AG09309 (cell line): ENCODE measurements around the gene MEP1B.
"Not testable (repeated sequence)": the region's sequence is repeated elsewhere in the genome, so short reads cannot be mapped to it uniquely, and the experiment has no call there.

ENCODE experiments used
- DNase-seq: peaks from one replicate; pipeline ENCODE4 v3.0.0-alpha.2; 2010; ENCODE audit warnings: low read depth
- H3K4me3 ChIP-seq: 2 replicates; pipeline ENCODE4 v1.5.1; 2011; ENCODE audit warnings: mild to moderate bottlenecking, low read depth, low read length, moderate library complexity; ENCODE audit not compliant: control insufficient read depth
- TF ChIP-seq, protein P1 (sequence below): IDR thresholded peaks from 2 replicates; pipeline ENCODE4 v1.5.1; 2011; ENCODE audit warnings: mild to moderate bottlenecking, low read depth, low read length, inconsistent platforms; ENCODE audit not compliant: insufficient read depth, control insufficient read depth; ENCODE audit errors: missing control alignments

The MEP1B gene

DNA sequence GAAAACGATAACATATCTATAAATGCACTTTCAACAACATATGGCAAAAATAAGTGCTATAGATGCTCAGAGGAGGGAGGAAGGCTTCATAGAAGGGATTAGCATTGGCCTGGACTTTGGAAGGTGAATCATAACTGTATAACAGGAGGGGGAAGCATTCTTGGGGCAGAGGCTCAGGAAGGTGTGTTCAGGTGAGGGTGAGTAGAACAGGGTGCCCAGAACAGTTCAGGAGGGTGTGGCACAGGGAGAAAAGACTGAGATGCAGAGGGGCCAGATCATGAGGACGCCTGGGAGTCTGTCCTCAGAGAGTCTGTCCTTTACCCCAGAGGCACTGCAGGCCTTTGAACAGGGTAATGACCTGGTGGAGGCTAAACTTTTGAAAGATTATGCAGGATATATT lies 29.3 kb upstream of the MEP1B start:
- DNase-seq = no peak
- no peak overlapping the region for H3K4me3 ChIP-seq
- TF ChIP-seq, protein P1, sequence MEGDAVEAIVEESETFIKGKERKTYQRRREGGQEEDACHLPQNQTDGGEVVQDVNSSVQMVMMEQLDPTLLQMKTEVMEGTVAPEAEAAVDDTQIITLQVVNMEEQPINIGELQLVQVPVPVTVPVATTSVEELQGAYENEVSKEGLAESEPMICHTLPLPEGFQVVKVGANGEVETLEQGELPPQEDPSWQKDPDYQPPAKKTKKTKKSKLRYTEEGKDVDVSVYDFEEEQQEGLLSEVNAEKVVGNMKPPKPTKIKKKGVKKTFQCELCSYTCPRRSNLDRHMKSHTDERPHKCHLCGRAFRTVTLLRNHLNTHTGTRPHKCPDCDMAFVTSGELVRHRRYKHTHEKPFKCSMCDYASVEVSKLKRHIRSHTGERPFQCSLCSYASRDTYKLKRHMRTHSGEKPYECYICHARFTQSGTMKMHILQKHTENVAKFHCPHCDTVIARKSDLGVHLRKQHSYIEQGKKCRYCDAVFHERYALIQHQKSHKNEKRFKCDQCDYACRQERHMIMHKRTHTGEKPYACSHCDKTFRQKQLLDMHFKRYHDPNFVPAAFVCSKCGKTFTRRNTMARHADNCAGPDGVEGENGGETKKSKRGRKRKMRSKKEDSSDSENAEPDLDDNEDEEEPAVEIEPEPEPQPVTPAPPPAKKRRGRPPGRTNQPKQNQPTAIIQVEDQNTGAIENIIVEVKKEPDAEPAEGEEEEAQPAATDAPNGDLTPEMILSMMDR = no peak

DNA sequence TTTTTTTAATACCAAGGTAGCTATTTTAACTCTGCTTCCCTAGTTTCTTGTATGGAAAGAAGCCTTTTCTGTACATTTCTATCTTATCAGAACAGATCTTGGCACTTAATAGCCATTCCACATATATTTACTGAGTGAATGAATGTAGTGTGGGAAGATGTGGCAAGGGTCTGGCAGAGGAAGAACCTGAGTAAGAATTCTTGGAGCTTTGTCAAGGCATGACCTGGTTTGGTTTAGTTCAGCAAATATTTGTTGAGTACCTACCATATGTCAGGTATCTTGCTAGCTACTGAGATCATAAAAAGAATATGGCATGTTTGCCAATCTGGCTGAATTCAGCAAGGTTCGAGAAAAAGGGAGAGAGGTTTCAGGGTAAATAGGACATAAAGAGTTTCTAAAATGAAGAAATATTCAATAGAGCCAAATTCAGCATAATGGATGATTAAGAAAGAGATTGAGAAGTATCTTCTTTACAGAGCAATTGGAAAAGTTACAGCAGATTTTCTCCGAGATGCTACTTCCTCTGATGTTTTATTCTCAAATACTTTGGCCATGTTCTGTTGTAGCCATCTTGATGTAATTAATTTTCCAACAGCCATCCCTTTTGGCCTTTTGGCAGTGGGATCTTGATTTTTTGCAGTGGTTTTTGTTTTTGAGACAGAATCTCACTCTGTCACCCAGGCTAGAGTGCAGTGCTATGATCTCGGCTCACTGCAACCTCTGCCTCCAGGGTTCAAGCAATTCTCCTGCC lies 21.7 kb upstream of the MEP1B start:
- TF ChIP-seq, protein P1 = no peak
- DNase-seq = no peak
- no peak overlapping the region for H3K4me3 ChIP-seq

DNA sequence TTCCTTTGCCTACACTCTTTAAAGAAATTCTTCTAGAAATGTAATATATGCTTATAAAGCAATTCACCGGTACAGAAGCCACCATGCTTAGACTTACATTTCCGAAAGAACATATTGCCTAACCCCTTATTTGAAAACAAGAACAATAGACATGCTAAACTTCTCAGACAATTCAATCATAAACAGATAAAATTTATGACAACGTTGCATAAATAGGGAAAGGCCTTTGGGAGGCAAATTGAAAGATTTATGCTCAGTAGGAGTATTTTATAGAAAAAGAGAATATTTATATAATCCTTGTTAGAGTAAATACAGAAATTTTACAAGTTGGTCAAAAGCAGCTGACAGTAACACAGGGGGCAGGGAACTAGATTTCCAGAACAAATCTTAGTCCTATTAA lies 16.2 kb upstream of the MEP1B start:
- TF ChIP-seq, protein P1 = no peak
- DNase-seq = no peak
- H3K4me3 ChIP-seq = no peak overlapping the region

GRCh38 chr18:32174719-32175118 lies 15.1 kb upstream of the MEP1B start:
- no peak for DNase-seq
- TF ChIP-seq, protein P1 = no peak
- no peak overlapping the region for H3K4me3 ChIP-seq

- TF ChIP-seq, protein P1 = no peak
- DNase-seq = no peak
- H3K4me3 ChIP-seq = no peak overlapping the region
Measured at GRCh38 chr18:32175265-32175664, 14.6 kb upstream of the MEP1B start.

- H3K4me3 ChIP-seq, DNase-seq: not testable (repeated sequence)
Measured at GRCh38 chr18:32176745-32177144, 13.1 kb upstream of the MEP1B start.

- no peak for DNase-seq
- H3K4me3 ChIP-seq = no peak overlapping the region
Measured at GRCh38 chr18:32177530-32177929, 12.3 kb upstream of the MEP1B start.

More at GRCh38 chr18:32177530-32177929, 12.3 kb upstream of the MEP1B start:
- TF ChIP-seq, protein P1 = no peak
